ENCODE measurements around the gene OTUD7B.
"Not testable (repeated sequence)": the region's sequence is repeated elsewhere in the genome, so short reads cannot be mapped to it uniquely, and the experiment has no call there.

Gene OTUD7B

GRCh38 chr1:150010393-150011115 is at the start of gene OTUD7B:
OTUD7B (minus strand) TSS chr1:150010726; CDS start chr1:149977510, 33,216 bp downstream.
- TF ChIP-seq CTCF (IDR thresholded peaks at IDR 0.05; ENCODE audit: low read depth, low read length, missing control alignments) = no peak
- peak; percentile 47 for DNase-seq (ENCODE audit: low read depth)
- in situ Hi-C loops (cut with HindIII; ENCODE audit: low sequenced_read_pairs) = no loop called here
- H3K4me3 ChIP-seq (ENCODE audit: low read depth, low read length) = peak within 1 kb of the TSS; percentile 73

DNA sequence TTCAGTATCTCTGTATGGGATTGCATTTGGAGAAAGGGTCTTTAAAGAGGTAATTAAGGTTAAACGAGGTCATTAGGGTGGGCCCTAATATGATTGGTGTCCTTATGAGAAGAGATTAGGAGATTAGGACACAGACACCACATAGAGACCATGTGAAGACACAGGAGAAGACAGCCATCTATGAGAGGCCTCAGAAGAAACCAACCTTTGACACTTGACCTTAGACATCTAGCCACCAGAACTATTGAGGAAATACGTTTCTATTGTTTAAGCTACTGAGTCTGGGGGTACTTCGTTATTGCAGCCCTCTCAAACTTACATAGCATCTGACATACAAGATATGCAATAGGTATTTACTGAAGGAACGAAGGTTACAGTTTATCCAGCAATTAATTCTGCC is 49.7 kb upstream of the OTUD7B start:
- in situ Hi-C loops (cut with HindIII; ENCODE audit: low sequenced_read_pairs) = loop anchor here (5.0 kb wide), 1 partner anchor 78 kb away; no protein-coding TSS in a partner anchor
- no peak for DNase-seq (ENCODE audit: low read depth)
- no peak for TF ChIP-seq CTCF (IDR thresholded peaks at IDR 0.05; ENCODE audit: low read depth, low read length, missing control alignments)
- H3K4me3 ChIP-seq (ENCODE audit: low read depth, low read length) = no peak overlapping the region

DNA sequence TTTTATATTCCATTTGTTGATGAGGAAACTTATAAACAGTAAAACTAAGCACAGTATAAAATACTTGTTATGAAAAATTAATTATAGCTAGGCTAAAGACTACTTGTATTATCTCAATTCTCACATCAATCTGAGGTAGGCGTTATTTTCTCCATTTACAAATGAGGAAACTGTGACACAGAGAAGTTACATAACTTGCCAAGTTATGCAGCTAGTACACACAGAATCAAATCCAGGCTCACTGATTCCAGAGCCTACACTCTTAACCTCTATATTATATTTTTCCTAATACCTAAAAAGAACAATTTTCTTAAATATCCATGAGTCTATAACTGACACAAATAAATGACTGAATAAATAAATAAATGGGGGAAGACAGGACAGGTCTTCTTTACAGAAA is 45.9 kb upstream of the OTUD7B start:
- no peak for DNase-seq (ENCODE audit: low read depth)
- no peak overlapping the region for H3K4me3 ChIP-seq (ENCODE audit: low read depth, low read length)
- no peak for TF ChIP-seq CTCF (IDR thresholded peaks at IDR 0.05; ENCODE audit: low read depth, low read length, missing control alignments)
- in situ Hi-C loops (cut with HindIII; ENCODE audit: low sequenced_read_pairs) = no loop called here

- in situ Hi-C loops (cut with HindIII; ENCODE audit: low sequenced_read_pairs); H3K4me3 ChIP-seq (ENCODE audit: low read depth, low read length): not testable (repeated sequence)
Measured at GRCh38 chr1:150055507-150055906, 45.0 kb upstream of the OTUD7B start.

DNA sequence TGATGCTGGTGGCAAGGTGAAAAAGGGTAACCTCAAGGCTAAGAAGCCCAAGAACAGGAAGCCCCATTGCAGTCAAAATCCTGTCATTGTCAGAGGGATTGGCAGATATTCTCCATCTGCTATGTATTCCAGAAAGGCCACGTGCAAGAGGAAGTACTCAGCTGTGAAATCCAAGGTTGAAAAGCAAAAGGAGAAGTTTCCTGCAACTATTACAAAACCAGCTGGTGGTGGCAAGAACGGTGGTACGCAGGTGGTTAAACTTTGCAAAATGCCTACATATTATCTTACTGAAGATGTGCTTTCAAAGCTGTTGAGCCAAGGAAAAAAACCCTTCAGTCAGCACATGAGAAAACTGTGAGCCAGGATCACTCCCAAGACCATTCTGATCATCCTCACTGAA is 43.4 kb upstream of the OTUD7B start:
- no peak for TF ChIP-seq CTCF (IDR thresholded peaks at IDR 0.05; ENCODE audit: low read depth, low read length, missing control alignments)
- no peak overlapping the region for H3K4me3 ChIP-seq (ENCODE audit: low read depth, low read length)
- DNase-seq (ENCODE audit: low read depth) = no peak
- in situ Hi-C loops (cut with HindIII; ENCODE audit: low sequenced_read_pairs) = no loop called here

More at GRCh38 chr1:150055507-150055906, 45.0 kb upstream of the OTUD7B start:
- DNase-seq (ENCODE audit: low read depth) = not testable (repeated sequence)

GRCh38 chr1:150051905-150052412 is 41.4 kb upstream of the OTUD7B start:
- H3K4me3 ChIP-seq (ENCODE audit: low read depth, low read length); DNase-seq (ENCODE audit: low read depth); in situ Hi-C loops (cut with HindIII; ENCODE audit: low sequenced_read_pairs): not testable (repeated sequence)

DNA sequence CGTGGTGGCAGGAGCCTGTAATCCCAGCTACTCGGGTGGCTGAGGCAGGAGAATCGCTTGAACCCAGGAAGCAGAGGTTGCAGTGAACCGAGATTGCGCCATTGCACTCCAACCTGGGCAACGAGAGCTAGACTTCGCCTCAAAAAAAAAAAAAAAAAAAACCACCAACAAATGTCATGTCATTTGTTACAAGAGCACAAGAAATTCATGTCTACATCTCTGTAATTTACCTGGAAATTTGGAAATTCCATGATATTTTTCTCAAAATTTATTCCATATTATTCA is 40.5 kb upstream of the OTUD7B start:
- no peak for DNase-seq (ENCODE audit: low read depth)
- in situ Hi-C loops (cut with HindIII; ENCODE audit: low sequenced_read_pairs) = no loop called here
- no peak for TF ChIP-seq CTCF (IDR thresholded peaks at IDR 0.05; ENCODE audit: low read depth, low read length, missing control alignments)
- no peak overlapping the region for H3K4me3 ChIP-seq (ENCODE audit: low read depth, low read length)

Measured in astrocyte of the cerebellum (primary cell).